ENCODE data around the gene NRCAM. TPM values are rescaled to one million over a fixed set of nuclear protein-coding genes. Genes with fewer than 3 reads are reported as not detected.

Gene NRCAM
- polyA plus RNA-seq, 3 donors, result not detected

GRCh38 chr7:108374899-108375298 lies 81.3 kb downstream of the NRCAM start:
- TF ChIP-seq, protein P1, sequence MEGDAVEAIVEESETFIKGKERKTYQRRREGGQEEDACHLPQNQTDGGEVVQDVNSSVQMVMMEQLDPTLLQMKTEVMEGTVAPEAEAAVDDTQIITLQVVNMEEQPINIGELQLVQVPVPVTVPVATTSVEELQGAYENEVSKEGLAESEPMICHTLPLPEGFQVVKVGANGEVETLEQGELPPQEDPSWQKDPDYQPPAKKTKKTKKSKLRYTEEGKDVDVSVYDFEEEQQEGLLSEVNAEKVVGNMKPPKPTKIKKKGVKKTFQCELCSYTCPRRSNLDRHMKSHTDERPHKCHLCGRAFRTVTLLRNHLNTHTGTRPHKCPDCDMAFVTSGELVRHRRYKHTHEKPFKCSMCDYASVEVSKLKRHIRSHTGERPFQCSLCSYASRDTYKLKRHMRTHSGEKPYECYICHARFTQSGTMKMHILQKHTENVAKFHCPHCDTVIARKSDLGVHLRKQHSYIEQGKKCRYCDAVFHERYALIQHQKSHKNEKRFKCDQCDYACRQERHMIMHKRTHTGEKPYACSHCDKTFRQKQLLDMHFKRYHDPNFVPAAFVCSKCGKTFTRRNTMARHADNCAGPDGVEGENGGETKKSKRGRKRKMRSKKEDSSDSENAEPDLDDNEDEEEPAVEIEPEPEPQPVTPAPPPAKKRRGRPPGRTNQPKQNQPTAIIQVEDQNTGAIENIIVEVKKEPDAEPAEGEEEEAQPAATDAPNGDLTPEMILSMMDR (IDR thresholded peaks at IDR 0.05), result no peak
- H3K4me3 Mint-ChIP-seq, result no peak overlapping the region
- no peaks in the 10 kb centered on the region for H3K79me2 ChIP-seq (ENCODE audit: insufficient read depth, low read length)
- H2AFZ ChIP-seq (ENCODE audit: insufficient read depth, low read depth, low read length, poor library complexity, severe bottlenecking), result no peak overlapping the region
- H3K36me3 ChIP-seq (replicated peaks in 1 of 2; ENCODE audit: control insufficient read depth in 1 of 2, insufficient read depth in 2 of 2, low read length in 2 of 2), result no peaks in the 10 kb centered on the region
- intact Hi-C loops (cut with micrococcal nuclease), result no loop called here
- H3K36me3 Mint-ChIP-seq, result no peaks in the 10 kb centered on the region
- H3K9ac ChIP-seq (ENCODE audit: insufficient read depth, low read length, poor library complexity, severe bottlenecking), result no peak overlapping the region
- no peak overlapping the region for H3K27ac Mint-ChIP-seq
- no peak for DNase-seq
- peaks cover 0 to 6% (median 3%) of the 10 kb centered on the region in 7 donors for H3K9me3 Mint-ChIP-seq
- H3K4me3 ChIP-seq (replicated peaks in 1 of 3; ENCODE audit: low read depth in 2 of 3, low read length in 3 of 3), result no peak overlapping the region
- no peak overlapping the region for H3K4me2 ChIP-seq (replicated peaks; ENCODE audit: extremely low read depth, low read length, poor library complexity, severe bottlenecking)
- no peaks in the 10 kb centered on the region for H3K4me1 ChIP-seq (ENCODE audit: control insufficient read depth in 1 of 2, insufficient read depth in 2 of 2, low read length in 2 of 2)
- no peaks in the 10 kb centered on the region for H4K20me1 ChIP-seq (ENCODE audit: insufficient read depth, low read length)
- no peaks in the 10 kb centered on the region for H3K9me3 ChIP-seq (replicated peaks in 1 of 2; ENCODE audit: control insufficient read depth in 1 of 2, insufficient read depth in 1 of 2, low read length in 2 of 2)
- peaks cover 6 to 9% (median 7%) of the 10 kb centered on the region in 3 donors for H3K27me3 Mint-ChIP-seq (ENCODE audit: low read depth in 3 of 3)
- no peaks in the 10 kb centered on the region for H3K4me1 Mint-ChIP-seq
- no peak overlapping the region for H3K27ac ChIP-seq (ENCODE audit: low read depth in 1 of 2, low read length in 2 of 2)
- peaks cover 0 to 2% of the 10 kb centered on the region in 2 donors for H3K27me3 ChIP-seq (ENCODE audit: control insufficient read depth in 2 of 2, insufficient read depth in 2 of 2, low read length in 2 of 2)

DNA sequence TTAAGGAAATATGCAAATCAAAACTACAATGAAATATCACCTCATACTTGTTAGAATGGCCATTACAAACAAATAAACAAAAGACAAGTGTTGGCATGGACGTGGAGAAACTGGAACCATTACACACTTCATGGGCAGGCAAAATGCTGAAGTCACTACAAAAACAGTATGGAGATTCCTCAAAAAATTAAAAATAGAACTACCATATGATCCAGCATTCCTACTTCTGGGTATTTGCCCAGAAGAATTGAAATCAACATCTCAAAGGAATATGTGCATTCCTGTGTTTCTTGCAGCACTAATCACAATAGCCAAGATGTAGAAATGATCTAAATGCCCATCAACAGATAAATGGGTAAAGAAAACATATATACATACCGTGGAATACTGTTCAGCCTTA lies 83.6 kb downstream of the NRCAM start:
- no peaks in the 10 kb centered on the region for H4K20me1 ChIP-seq (ENCODE audit: insufficient read depth, low read length)
- no CpG with 5 or more reads among the region's 2 CpGs for WGBS (ENCODE audit: insufficient coverage)
- no peak overlapping the region for H3K4me3 Mint-ChIP-seq
- peaks cover 2 to 3% (median 3%) of the 10 kb centered on the region in 3 donors for H3K27me3 Mint-ChIP-seq (ENCODE audit: low read depth in 3 of 3)
- no peak overlapping the region for H3K4me3 ChIP-seq (replicated peaks in 1 of 3; ENCODE audit: low read depth in 2 of 3, low read length in 3 of 3)
- no peaks in the 10 kb centered on the region for H3K4me1 ChIP-seq (ENCODE audit: control insufficient read depth in 1 of 2, insufficient read depth in 2 of 2, low read length in 2 of 2)
- no peaks in the 10 kb centered on the region for H3K36me3 Mint-ChIP-seq
- no peaks in the 10 kb centered on the region for H3K36me3 ChIP-seq (replicated peaks in 1 of 2; ENCODE audit: control insufficient read depth in 1 of 2, insufficient read depth in 2 of 2, low read length in 2 of 2)
- H3K27ac Mint-ChIP-seq, result no peak overlapping the region
- H3K9me3 ChIP-seq (replicated peaks in 1 of 2; ENCODE audit: control insufficient read depth in 1 of 2, insufficient read depth in 1 of 2, low read length in 2 of 2), result no peaks in the 10 kb centered on the region
- H3K27ac ChIP-seq (ENCODE audit: low read depth in 1 of 2, low read length in 2 of 2), result no peak overlapping the region
- no peak overlapping the region for H2AFZ ChIP-seq (ENCODE audit: insufficient read depth, low read depth, low read length, poor library complexity, severe bottlenecking)
- no peaks in the 10 kb centered on the region for H3K4me1 Mint-ChIP-seq
- TF ChIP-seq, protein P1 (IDR thresholded peaks at IDR 0.05), result no peak
- H3K79me2 ChIP-seq (ENCODE audit: insufficient read depth, low read length), result no peaks in the 10 kb centered on the region
- no peak overlapping the region for H3K4me2 ChIP-seq (replicated peaks; ENCODE audit: extremely low read depth, low read length, poor library complexity, severe bottlenecking)
- no peak for DNase-seq
- H3K27me3 ChIP-seq (ENCODE audit: control insufficient read depth in 2 of 2, insufficient read depth in 2 of 2, low read length in 2 of 2), result no peaks in the 10 kb centered on the region
- no peak overlapping the region for H3K9ac ChIP-seq (ENCODE audit: insufficient read depth, low read length, poor library complexity, severe bottlenecking)
- peaks cover 0 to 6% (median 3%) of the 10 kb centered on the region in 7 donors for H3K9me3 Mint-ChIP-seq
- intact Hi-C loops (cut with micrococcal nuclease), result no loop called here

Measured in CD14-positive monocyte (primary cell).